OCI-LY7 (cell line): ENCODE results near the gene CARMIL1.

Experiments used
- EZH2phosphoT487 ChIP-seq: fragments of 200-600 bp; sonication (generic); IDR thresholded peaks from 2 replicates; pipeline ENCODE4 v1.6.1; 2018; ENCODE audit warnings: low read depth, borderline replicate concordance, mild to moderate bottlenecking, mixed run types, antibody characterized with exemption, low read length, moderate library complexity, mixed read lengths
- TF ChIP-seq, protein P1 (sequence below): fragments of 200-600 bp; sonication (generic); conservative IDR thresholded peaks from 2 replicates; pipeline ENCODE4 v1.5.1; 2014; ENCODE audit warnings: mild to moderate bottlenecking, antibody characterized with exemption, low read length, moderate library complexity, mixed read lengths

DNA sequence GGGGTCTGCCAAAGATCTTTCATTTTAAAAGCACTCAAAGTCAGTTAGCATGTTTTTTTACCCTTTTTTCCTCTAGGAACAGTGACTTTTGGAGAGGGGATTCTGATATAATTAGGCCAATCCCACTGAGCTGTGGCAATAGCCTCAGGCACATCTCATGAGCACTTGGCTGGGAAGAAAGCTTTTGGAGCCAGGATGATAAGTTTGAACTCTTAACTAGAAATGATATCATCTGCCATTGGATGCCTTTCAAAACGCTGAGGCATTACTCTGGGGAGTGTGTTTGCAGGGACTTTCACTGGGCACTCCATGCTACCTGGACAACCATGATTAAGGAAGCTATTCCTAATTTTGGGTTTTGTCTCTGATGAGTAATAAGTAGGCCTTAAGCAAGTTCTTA, 376.5 kb downstream of the CARMIL1 start:
- TF ChIP-seq, protein P1, sequence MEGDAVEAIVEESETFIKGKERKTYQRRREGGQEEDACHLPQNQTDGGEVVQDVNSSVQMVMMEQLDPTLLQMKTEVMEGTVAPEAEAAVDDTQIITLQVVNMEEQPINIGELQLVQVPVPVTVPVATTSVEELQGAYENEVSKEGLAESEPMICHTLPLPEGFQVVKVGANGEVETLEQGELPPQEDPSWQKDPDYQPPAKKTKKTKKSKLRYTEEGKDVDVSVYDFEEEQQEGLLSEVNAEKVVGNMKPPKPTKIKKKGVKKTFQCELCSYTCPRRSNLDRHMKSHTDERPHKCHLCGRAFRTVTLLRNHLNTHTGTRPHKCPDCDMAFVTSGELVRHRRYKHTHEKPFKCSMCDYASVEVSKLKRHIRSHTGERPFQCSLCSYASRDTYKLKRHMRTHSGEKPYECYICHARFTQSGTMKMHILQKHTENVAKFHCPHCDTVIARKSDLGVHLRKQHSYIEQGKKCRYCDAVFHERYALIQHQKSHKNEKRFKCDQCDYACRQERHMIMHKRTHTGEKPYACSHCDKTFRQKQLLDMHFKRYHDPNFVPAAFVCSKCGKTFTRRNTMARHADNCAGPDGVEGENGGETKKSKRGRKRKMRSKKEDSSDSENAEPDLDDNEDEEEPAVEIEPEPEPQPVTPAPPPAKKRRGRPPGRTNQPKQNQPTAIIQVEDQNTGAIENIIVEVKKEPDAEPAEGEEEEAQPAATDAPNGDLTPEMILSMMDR: no peak
- TF ChIP-seq EZH2phosphoT487: no peak
